Kidney (tissue), 14 donors: ENCODE results near the gene RPP21. TPM values are rescaled to one million over a fixed set of nuclear protein-coding genes. Genes with fewer than 3 reads are reported as not detected.

Experiments
- DNase-seq, 5 donors: peaks; one replicate each; pipeline ENCODE4 v3.0.0-alpha.2; 2013 to 2020
- FAIRE-seq: peaks from 2 replicates; lab custom pipeline; 2012; peaks lifted over from hg19 to GRCh38; lab: Jason Lieb, UNC
- H3K27ac ChIP-seq, 2 donors: one replicate each; pipeline ENCODE4 v1.7.0; 2013; ENCODE audit warnings: low read depth in 2 of 2, low read length in 2 of 2, inconsistent platforms in 1 of 2
- H3K27me3 ChIP-seq: one replicate; pipeline ENCODE4 v1.7.1; 2013; ENCODE audit warnings: low read length, inconsistent platforms; ENCODE audit not compliant: control insufficient read depth, insufficient read depth
- H3K36me3 ChIP-seq, 3 donors: one replicate each; pipeline versions ENCODE4 v1.7.0 to v1.7.1; 2013; ENCODE audit warnings: low read length in 3 of 3, control low read depth in 1 of 3, inconsistent platforms in 1 of 3; ENCODE audit not compliant: insufficient read depth in 3 of 3, control insufficient read depth in 2 of 3
- H3K4me1 ChIP-seq, 3 donors: one replicate each; pipeline versions ENCODE4 v1.7.0 to v1.7.1; 2013; ENCODE audit warnings: low read length in 3 of 3, inconsistent platforms in 1 of 3, low read depth in 1 of 3; ENCODE audit not compliant: control insufficient read depth in 2 of 3, insufficient read depth in 2 of 3
- H3K4me3 ChIP-seq, 3 donors: one replicate each; pipeline versions ENCODE4 v1.7.0 to v1.8.1; 2013; ENCODE audit warnings: low read length in 3 of 3, control low read depth in 1 of 3, inconsistent platforms in 1 of 3
- H3K9ac ChIP-seq, 3 donors: one replicate each; pipeline versions ENCODE4 v1.7.0 to v1.7.1; 2013; ENCODE audit warnings: low read length in 3 of 3, control low read depth in 1 of 3, inconsistent platforms in 1 of 3
- H3K9me3 ChIP-seq, 3 donors: one replicate each; pipeline versions ENCODE4 v1.7.0 to v1.7.1; 2013; ENCODE audit warnings: low read length in 3 of 3, control low read depth in 1 of 3, inconsistent platforms in 1 of 3; ENCODE audit not compliant: control insufficient read depth in 2 of 3, insufficient read depth in 1 of 3
- intact Hi-C: fragments of 100-400 bp; cut with DNase I; formaldehyde crosslinking; loops from one replicate; pipeline ENCODE4 v1.11.1; 2022
- polyA plus RNA-seq: library from polyadenylated mRNA; stranded (reverse); fragments of 350-450 nt; fragmentation: Illumina TruSeq; extraction: RNeasy Lipid Tissue Mini Kit (QIAGEN cat#74804); gene quantifications from one replicate; pipeline ENCODE4 v1.2.3, GENCODE V29; 2014; ENCODE audit warnings: low read depth, low replicate concordance; ENCODE audit not compliant: insufficient read depth
- total RNA-seq: library from RNA; stranded (reverse); fragmentation: NEBNext Ultra II Directional; extraction: Animal tissue kit (Norgen Biotek cat#: 25700); gene quantifications from one replicate; pipeline ENCODE4 v1.2.1, GENCODE V29; 2021
- TF ChIP-seq, protein P1 (sequence below): IDR thresholded peaks from 3 replicates; pipeline ENCODE4 v1.5.1; 2012; ENCODE audit warnings: mild to moderate bottlenecking, moderate library complexity, borderline replicate concordance; ENCODE audit not compliant: insufficient read depth; ENCODE audit errors: extremely low read depth
- donor health status: control.
- donor health status: control.
- donor health status: control.
- donor health status: control.
- donor health status: control.
- donor health status: DM: yes; HTN: yes; CAD: no.
- donor health status: Normal renal cell carcinoma (clear cell type).

The RPP21 gene
- total and polyA plus RNA-seq, 2 donors from 2014 or later: 34.5 to 73.9 TPM

DNA sequence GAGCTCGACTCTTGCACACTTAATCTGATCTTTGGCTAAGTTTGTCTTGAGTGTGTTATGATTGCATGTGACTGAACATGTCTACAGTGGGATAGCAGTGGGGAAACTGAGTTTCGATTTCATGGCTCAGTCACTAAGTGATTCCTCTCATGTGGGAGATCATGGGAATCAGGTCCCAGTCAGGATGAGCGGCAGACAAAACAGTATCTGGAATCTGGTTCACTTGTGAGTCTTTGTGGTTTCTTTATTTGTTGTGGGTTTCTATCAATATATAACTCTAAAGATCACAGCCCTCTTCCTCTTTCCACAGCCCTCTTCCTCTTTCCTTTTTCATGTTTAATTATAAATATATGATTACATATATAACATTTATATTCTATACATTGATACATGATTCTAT, 4.0 kb downstream of the RPP21 start:
- FAIRE-seq (no peak), DNase-seq (no peak)
- TF ChIP-seq, protein P1, sequence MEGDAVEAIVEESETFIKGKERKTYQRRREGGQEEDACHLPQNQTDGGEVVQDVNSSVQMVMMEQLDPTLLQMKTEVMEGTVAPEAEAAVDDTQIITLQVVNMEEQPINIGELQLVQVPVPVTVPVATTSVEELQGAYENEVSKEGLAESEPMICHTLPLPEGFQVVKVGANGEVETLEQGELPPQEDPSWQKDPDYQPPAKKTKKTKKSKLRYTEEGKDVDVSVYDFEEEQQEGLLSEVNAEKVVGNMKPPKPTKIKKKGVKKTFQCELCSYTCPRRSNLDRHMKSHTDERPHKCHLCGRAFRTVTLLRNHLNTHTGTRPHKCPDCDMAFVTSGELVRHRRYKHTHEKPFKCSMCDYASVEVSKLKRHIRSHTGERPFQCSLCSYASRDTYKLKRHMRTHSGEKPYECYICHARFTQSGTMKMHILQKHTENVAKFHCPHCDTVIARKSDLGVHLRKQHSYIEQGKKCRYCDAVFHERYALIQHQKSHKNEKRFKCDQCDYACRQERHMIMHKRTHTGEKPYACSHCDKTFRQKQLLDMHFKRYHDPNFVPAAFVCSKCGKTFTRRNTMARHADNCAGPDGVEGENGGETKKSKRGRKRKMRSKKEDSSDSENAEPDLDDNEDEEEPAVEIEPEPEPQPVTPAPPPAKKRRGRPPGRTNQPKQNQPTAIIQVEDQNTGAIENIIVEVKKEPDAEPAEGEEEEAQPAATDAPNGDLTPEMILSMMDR: no peak
- H3K9ac ChIP-seq: no peak overlapping the region
- intact Hi-C loops: no loop called here
- H3K4me1 ChIP-seq: peaks cover 0 to 8% (median 3%) of the 10 kb centered on the region in 3 donors
- no peaks in the 10 kb centered on the region for H3K9me3 ChIP-seq
- no peak overlapping the region for H3K4me3 ChIP-seq
- no peaks in the 10 kb centered on the region for H3K27me3 ChIP-seq
- H3K36me3 ChIP-seq: peaks cover 2 to 6% (median 4%) of the 10 kb centered on the region in 3 donors
- no peak overlapping the region for H3K27ac ChIP-seq

DNA sequence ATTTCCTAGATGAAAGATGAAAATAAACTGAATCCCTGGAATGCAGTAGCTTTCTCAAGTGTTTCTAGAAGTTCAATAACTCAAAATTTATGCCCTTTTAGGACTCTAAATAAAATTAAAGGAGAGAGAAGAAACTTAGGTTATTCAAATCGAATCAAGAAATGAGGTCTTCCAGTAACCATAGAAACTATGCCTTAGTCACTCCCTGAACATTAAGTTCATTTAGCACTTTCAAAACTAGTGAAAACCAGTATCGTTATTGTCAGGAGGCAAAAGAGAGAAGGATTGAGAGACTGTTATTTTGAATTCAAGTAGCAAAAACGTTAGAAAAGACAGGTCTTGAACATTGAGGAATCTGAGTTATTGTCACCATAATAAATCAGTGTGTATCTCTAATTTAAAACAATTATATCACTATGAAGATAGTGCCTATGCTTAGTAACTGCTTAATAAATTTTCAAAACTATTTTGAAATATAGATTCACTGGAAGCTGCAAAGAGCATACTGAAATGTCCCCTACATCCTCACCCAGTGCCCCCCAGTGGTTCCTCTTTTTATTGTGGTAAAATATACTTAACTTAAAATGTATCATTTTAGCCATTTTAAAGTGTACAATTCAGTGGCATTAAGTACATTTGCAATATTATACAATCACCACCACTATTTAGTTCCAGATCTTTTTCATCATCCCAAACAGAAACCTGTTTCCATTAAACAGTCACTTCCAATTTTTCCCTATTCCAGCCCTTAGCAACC, 4.6 kb downstream of the RPP21 start:
- Histone ChIP-seq H3K9me3 (no peaks in the 10 kb centered on the region), H3K27me3 (no peaks in the 10 kb centered on the region), H3K36me3 (peaks cover 2 to 6% (median 4%) of the 10 kb centered on the region in 3 donors), H3K4me3 (no peak overlapping the region), H3K9ac (no peak overlapping the region), H3K4me1 (peaks cover 0 to 8% (median 3%) of the 10 kb centered on the region in 3 donors), H3K27ac (no peak overlapping the region)
- TF ChIP-seq, protein P1: no peak
- intact Hi-C loops: no loop called here
- DNase-seq: no peak
- no peak for FAIRE-seq

DNA sequence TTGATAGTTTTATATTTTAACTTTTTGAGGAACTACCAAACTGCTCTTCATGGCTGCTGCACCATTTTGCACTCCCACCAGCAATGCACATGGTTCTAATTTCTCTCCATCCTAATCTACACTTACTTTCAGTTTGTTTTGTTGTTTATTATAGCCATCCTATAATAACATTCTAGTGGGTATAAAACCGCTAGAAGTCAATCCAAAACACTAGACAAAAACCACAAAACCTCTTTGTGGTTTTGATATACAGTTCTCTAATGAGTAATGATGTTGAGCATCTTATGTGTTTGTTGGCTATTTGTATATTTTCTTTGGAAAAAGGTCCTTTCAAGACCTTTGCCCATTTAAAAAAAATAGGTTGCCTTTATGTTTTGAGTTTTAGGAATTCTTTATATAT, 5.6 kb downstream of the RPP21 start:
- Histone ChIP-seq H3K27ac (no peak overlapping the region), H3K4me3 (no peak overlapping the region), H3K36me3 (peaks cover 2 to 6% (median 4%) of the 10 kb centered on the region in 3 donors), H3K27me3 (no peaks in the 10 kb centered on the region), H3K4me1 (peaks cover 0 to 6% (median 3%) of the 10 kb centered on the region in 3 donors), H3K9ac (no peak overlapping the region), H3K9me3 (no peaks in the 10 kb centered on the region)
- intact Hi-C loops: no loop called here
- TF ChIP-seq, protein P1: no peak
- no peak for DNase-seq
- FAIRE-seq: no peak

GRCh38 chr6:30352550-30352949, 7.6 kb downstream of the RPP21 start:
- H3K36me3 ChIP-seq: no peaks in the 10 kb centered on the region
- DNase-seq (no peak), FAIRE-seq (no peak)
- H3K27me3 ChIP-seq: peaks cover 2% of the 10 kb centered on the region
- no peaks in the 10 kb centered on the region for H3K9me3 ChIP-seq
- H3K4me1 ChIP-seq: no peaks in the 10 kb centered on the region
- no peak overlapping the region for H3K27ac ChIP-seq
- TF ChIP-seq, protein P1: no peak
- no peak overlapping the region for H3K9ac ChIP-seq
- intact Hi-C loops: no loop called here
- H3K4me3 ChIP-seq: no peak overlapping the region
